ENCODE data around the gene BTBD16.

Gene BTBD16

GRCh38 chr10:122373108-122373507, 102.0 kb downstream of the BTBD16 start:
- peak overlapping the region; percentile 77; the same call in 1 of the 2 replicates for H3K27ac ChIP-seq
- TF ChIP-seq CTCF (conservative IDR thresholded peaks at IDR 0.05) = no peak

- H3K27ac ChIP-seq = peak overlapping the region; percentile 77; the same call in 1 of the 2 replicates
- no peak for TF ChIP-seq CTCF (conservative IDR thresholded peaks at IDR 0.05)
These were observed 102.6 kb downstream of the BTBD16 start for GRCh38 chr10:122373721-122374120.

DNA sequence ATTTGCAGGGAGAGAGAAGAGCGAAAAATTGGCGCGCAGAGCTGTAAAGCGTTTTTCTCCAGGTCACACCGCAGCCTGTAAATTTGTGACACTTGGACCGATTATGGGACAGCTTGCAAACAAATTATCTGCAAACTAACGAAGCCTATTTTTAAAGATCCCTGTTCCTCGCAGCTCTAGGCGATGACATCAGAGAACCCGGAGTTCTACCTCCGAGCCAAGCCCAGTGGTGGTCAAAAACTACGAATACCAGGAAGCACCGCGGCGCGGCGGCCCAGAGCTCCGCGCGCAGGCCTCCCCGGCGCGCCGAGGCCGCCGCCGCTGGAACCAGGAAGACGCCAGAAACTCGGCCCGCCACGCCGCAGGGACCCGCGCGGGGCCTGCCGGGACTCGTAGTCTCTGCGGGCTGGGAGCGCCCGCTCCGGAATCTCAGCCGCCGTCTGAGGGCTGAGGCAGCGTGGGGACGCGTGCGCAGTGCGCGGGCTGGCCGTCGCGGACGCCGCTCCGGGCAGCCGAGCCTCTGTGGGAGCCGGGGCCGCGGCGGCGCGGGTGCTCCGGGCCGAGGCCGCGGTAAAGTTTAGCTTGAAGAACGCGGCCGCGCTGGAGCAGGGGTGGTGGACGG, 103.3 kb downstream of the BTBD16 start, which contains the start of gene PLEKHA1:
PLEKHA1 (plus strand) TSS at position 472 of the 622 bp plus-strand sequence. CDS start 18,493 bp downstream, outside the sequence.
- no peak for TF ChIP-seq CTCF (conservative IDR thresholded peaks at IDR 0.05)
- H3K27ac ChIP-seq = peak within 1 kb of the TSS; percentile 77

- peak overlapping the region; percentile 77 for H3K27ac ChIP-seq
- no peak for TF ChIP-seq CTCF (conservative IDR thresholded peaks at IDR 0.05)
These were observed 104.0 kb downstream of the BTBD16 start for GRCh38 chr10:122374859-122375678.

- peak overlapping the region; percentile 77 for H3K27ac ChIP-seq
- TF ChIP-seq CTCF (conservative IDR thresholded peaks at IDR 0.05) = no peak
These were observed 104.6 kb downstream of the BTBD16 start for GRCh38 chr10:122375679-122376160.

- no peak overlapping the region; the same call in 1 of the 2 replicates for H3K27ac ChIP-seq
- no peak for TF ChIP-seq CTCF (conservative IDR thresholded peaks at IDR 0.05)
These were observed 105.4 kb downstream of the BTBD16 start for GRCh38 chr10:122376364-122376961.

- no peak overlapping the region for H3K27ac ChIP-seq
- no peak for TF ChIP-seq CTCF (conservative IDR thresholded peaks at IDR 0.05)
These were observed 107.9 kb downstream of the BTBD16 start for GRCh38 chr10:122379041-122379440.
